Measurements from ENCODE around the gene ZBTB34. TPM values are rescaled to one million over a fixed set of nuclear protein-coding genes. Genes with fewer than 3 reads are reported as not detected.
"Not testable (repeated sequence)": the region's sequence is repeated elsewhere in the genome, so short reads cannot be mapped to it uniquely, and the experiment has no call there.

ZBTB34 gene, protein sequence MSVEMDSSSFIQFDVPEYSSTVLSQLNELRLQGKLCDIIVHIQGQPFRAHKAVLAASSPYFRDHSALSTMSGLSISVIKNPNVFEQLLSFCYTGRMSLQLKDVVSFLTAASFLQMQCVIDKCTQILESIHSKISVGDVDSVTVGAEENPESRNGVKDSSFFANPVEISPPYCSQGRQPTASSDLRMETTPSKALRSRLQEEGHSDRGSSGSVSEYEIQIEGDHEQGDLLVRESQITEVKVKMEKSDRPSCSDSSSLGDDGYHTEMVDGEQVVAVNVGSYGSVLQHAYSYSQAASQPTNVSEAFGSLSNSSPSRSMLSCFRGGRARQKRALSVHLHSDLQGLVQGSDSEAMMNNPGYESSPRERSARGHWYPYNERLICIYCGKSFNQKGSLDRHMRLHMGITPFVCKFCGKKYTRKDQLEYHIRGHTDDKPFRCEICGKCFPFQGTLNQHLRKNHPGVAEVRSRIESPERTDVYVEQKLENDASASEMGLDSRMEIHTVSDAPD
- 1 to 10 TPM; 4.6 to 4.7 TPM for total RNA-seq

- H3K36me3 Mint-ChIP-seq (ENCODE audit: low read depth) = peaks cover 3% of the 10 kb centered on the region
- intact Hi-C loops (cut with micrococcal nuclease) = no loop called here
- H3K4me1 Mint-ChIP-seq (ENCODE audit: low read depth) = peaks cover 29% of the 10 kb centered on the region
- ATAC-seq = peak; percentile 87
- H3K27me3 Mint-ChIP-seq = peaks cover 2% of the 10 kb centered on the region
- DNase-seq = peak; percentile 71
- POLR2A ChIA-PET = interaction anchor here (0.9 to 1.3 kb wide), 3 partner anchors 56 to 590 kb away, joined by 3 read pairs; no protein-coding TSS in a partner anchor
- TF ChIP-seq, protein P1, sequence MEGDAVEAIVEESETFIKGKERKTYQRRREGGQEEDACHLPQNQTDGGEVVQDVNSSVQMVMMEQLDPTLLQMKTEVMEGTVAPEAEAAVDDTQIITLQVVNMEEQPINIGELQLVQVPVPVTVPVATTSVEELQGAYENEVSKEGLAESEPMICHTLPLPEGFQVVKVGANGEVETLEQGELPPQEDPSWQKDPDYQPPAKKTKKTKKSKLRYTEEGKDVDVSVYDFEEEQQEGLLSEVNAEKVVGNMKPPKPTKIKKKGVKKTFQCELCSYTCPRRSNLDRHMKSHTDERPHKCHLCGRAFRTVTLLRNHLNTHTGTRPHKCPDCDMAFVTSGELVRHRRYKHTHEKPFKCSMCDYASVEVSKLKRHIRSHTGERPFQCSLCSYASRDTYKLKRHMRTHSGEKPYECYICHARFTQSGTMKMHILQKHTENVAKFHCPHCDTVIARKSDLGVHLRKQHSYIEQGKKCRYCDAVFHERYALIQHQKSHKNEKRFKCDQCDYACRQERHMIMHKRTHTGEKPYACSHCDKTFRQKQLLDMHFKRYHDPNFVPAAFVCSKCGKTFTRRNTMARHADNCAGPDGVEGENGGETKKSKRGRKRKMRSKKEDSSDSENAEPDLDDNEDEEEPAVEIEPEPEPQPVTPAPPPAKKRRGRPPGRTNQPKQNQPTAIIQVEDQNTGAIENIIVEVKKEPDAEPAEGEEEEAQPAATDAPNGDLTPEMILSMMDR (IDR thresholded peaks at IDR 0.05) = peak; percentile 100
- H3K27ac Mint-ChIP-seq = peak within 1 kb of the TSS; percentile 84
- H3K9me3 Mint-ChIP-seq = no peaks in the 10 kb centered on the region
- peak within 1 kb of the TSS; percentile 77 for H3K4me3 Mint-ChIP-seq
- CTCF ChIA-PET = interaction anchor here (0.8 to 2.0 kb wide), 11 partner anchors 9 to 112 kb away, joined by 3 to 16 read pairs (median 4); partner anchors contain the start of gene RALGPS1
Measured at GRCh38 chr9:126860077-126860756, at the start of gene ZBTB34. ZBTB34 (plus strand) TSS chr9:126860639; CDS start chr9:126879400, 18,761 bp downstream.

DNA sequence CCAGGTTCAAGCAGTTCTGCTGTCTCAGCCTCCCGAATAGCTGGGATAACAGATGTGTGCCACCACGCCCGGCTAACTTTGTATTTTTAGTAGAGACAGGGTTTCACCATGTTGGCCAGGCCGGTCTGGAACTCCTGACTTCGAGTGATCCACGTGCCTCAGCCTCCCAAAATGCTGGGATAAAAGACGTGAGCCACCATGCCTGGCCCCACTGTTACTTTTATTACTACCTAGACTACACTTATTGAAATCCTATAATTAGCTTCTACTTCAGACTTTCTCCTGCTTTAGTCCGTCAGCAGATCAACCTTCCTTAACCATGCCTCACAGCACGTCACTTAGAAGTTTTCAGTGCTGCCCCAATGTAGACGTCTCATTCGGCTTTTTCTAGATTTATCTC is 47.4 kb upstream of the ZBTB34 start:
- CTCF ChIA-PET = interaction anchor here (0.6 to 1.7 kb wide), 2 partner anchors 31 to 107 kb away, joined by 3 to 5 read pairs; no protein-coding TSS in a partner anchor
- POLR2A ChIA-PET = no interaction called here
- DNase-seq (no peak), ATAC-seq (no peak)
- peaks cover 56% of the 10 kb centered on the region for H3K36me3 Mint-ChIP-seq (ENCODE audit: low read depth)
- intact Hi-C loops (cut with micrococcal nuclease) = no loop called here
- H3K4me1 Mint-ChIP-seq (ENCODE audit: low read depth) = peaks cover 16% of the 10 kb centered on the region
- H3K4me3 Mint-ChIP-seq = no peak overlapping the region
- H3K9me3 Mint-ChIP-seq = peaks cover 15% of the 10 kb centered on the region
- no peaks in the 10 kb centered on the region for H3K27me3 Mint-ChIP-seq
- TF ChIP-seq, protein P1 (IDR thresholded peaks at IDR 0.05) = no peak
- H3K27ac Mint-ChIP-seq = no peak overlapping the region

DNA sequence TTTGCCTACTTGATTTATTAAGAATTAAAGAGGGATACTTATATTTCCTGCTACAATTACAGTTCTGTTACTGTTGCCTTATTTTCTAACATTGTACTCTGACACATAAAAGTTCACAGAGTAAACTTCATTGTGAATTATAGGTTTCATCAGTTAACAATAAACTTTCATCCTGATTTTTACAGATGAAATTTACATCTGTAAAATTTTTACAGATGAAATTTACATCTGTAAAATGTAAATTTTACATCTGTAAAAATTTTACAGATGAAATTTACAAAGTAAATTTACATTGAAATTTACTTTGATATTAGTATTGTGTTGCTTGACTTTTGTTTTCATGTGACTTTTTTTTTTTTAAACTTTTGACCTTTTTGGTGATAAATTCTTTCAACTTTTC is 46.3 kb upstream of the ZBTB34 start:
- Mint-ChIP-seq H3K27me3 (no peaks in the 10 kb centered on the region), H3K4me1 (ENCODE audit: low read depth) (peaks cover 15% of the 10 kb centered on the region), H3K27ac (no peak overlapping the region), H3K36me3 (ENCODE audit: low read depth) (peaks cover 66% of the 10 kb centered on the region), H3K4me3 (no peak overlapping the region), H3K9me3 (peaks cover 21% of the 10 kb centered on the region)
- ATAC-seq = no peak
- TF ChIP-seq, protein P1 (IDR thresholded peaks at IDR 0.05) = no peak
- no peak for DNase-seq
- ChIA-PET CTCF (interaction anchor here (1.7 kb wide), 1 partner anchor 32 kb away, joined by 5 read pairs; no protein-coding TSS in a partner anchor), POLR2A (no interaction called here)
- intact Hi-C loops (cut with micrococcal nuclease) = no loop called here

- peaks cover 75% of the 10 kb centered on the region for H3K36me3 Mint-ChIP-seq (ENCODE audit: low read depth)
- DNase-seq; intact Hi-C loops (cut with micrococcal nuclease); ATAC-seq; CTCF ChIA-PET; H3K4me3 Mint-ChIP-seq; H3K27ac Mint-ChIP-seq; H3K27me3 Mint-ChIP-seq: not testable (repeated sequence)
- H3K4me1 Mint-ChIP-seq (ENCODE audit: low read depth) = peaks cover 24% of the 10 kb centered on the region
- POLR2A ChIA-PET = interaction anchor here (0.6 to 2.0 kb wide), 4 partner anchors 12 to 335 kb away, joined by 3 to 7 read pairs (median 4); partner anchors contain the start of gene ZBTB43
- H3K9me3 Mint-ChIP-seq = peaks cover 27% of the 10 kb centered on the region
Measured at GRCh38 chr9:126817615-126818014, 42.8 kb upstream of the ZBTB34 start.

DNA sequence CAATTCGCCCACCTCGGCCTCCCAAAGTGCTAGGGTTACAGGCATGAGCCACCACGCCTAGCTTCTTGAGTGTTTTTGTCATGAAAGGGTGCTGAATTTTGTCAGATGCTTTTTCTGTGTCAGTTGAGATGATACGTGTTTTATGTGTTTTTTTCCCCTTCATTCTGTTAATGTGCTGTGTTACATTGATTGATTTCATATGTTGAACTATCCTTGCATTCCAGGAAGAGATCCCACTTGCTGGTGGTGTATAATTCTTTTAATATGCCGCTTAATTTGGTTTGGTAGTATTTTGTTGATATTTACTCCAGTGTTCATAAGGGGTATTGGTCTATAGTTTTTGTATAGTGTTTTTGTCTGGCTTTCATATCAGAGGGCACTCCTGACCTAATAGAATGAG is 42.0 kb upstream of the ZBTB34 start:
- peaks cover 27% of the 10 kb centered on the region for H3K4me1 Mint-ChIP-seq (ENCODE audit: low read depth)
- TF ChIP-seq, protein P1 (IDR thresholded peaks at IDR 0.05) = no peak
- DNase-seq = no peak
- ChIA-PET POLR2A (interaction anchor here (2.0 kb wide), 1 partner anchor 13 kb away, joined by 7 read pairs; the partner anchor contains the start of gene ZBTB43), CTCF (no interaction called here)
- no peaks in the 10 kb centered on the region for H3K27me3 Mint-ChIP-seq
- no peak overlapping the region for H3K27ac Mint-ChIP-seq
- H3K4me3 Mint-ChIP-seq = no peak overlapping the region
- intact Hi-C loops (cut with micrococcal nuclease) = no loop called here
- H3K9me3 Mint-ChIP-seq = peaks cover 25% of the 10 kb centered on the region
- peaks cover 71% of the 10 kb centered on the region for H3K36me3 Mint-ChIP-seq (ENCODE audit: low read depth)
- no peak for ATAC-seq
